GM12878 (cell line): Measurements from ENCODE around the gene ZNF385D. TPM values are rescaled to one million over a fixed set of nuclear protein-coding genes. Genes with fewer than 3 reads are reported as not detected.

ENCODE experiments used
- ATAC-seq: fragments of 200-7000 bp; cut with Tn5 transposase; 3 replicates; pipeline ENCODE4 v1.9.1; 2020; ENCODE audit warnings: mild to moderate bottlenecking, moderate library complexity
- BruUV-seq: library from RNA; stranded (reverse); fragments of 400-500 nt; replicated peaks from 2 replicates; lab custom pipeline; 2021; lab: Mats Ljungman, UMichigan
- CTCF ChIA-PET: fragments of 300-600 bp; sonication (Branson Sonifier 250); formaldehyde crosslinking; extraction: SDS; loops from one replicate; lab custom pipeline; 2021; ENCODE audit warnings: inconsistent platforms; lab: Yijun Ruan, JAX
- POLR2A ChIA-PET: fragments of 350-600 bp; formaldehyde crosslinking; extraction: SDS; loops from one replicate; lab custom pipeline; 2021; ENCODE audit warnings: inconsistent platforms; lab: Charles Lee
- RAD21 ChIA-PET: fragments of 300-600 bp; sonication (Branson Sonifier 250); formaldehyde crosslinking; loops from one replicate; lab custom pipeline; 2023; ENCODE audit warnings: antibody characterized with exemption; ENCODE audit not compliant: unreplicated experiment; lab: Charles Lee
- SMC1A ChIA-PET: fragments of 300-600 bp; sonication (Branson Sonifier 250); formaldehyde crosslinking; loops from one replicate; lab custom pipeline; 2023; ENCODE audit not compliant: unreplicated experiment, uncharacterized antibody; lab: Charles Lee
- DNase-seq: peaks from one replicate; pipeline ENCODE4 v3.0.0-alpha.2; 2011; ENCODE audit warnings: low read depth, low spot score
- FAIRE-seq: peaks from 3 replicates; lab custom pipeline; 2011; peaks lifted over from hg19 to GRCh38; lab: Jason Lieb, UNC
- H2AFZ ChIP-seq: 2 replicates; pipeline ENCODE4 v1.6.0; 2011; ENCODE audit warnings: low read depth, low read length, control low read depth; ENCODE audit not compliant: control insufficient read depth
- H3K27ac ChIP-seq: 2 replicates; pipeline ENCODE4 v1.5.1; 2011; ENCODE audit warnings: control low read depth; ENCODE audit not compliant: control insufficient read depth, insufficient read depth
- H3K27me3 ChIP-seq, 2 experiments: replicated peaks in 1 of 2; 2 replicates each; pipeline versions ENCODE4 v1.6.0 to v1.6.1; 2011; ENCODE audit warnings: low read length in 1 of 2; ENCODE audit not compliant: control insufficient read depth in 2 of 2, insufficient read depth in 2 of 2
- H3K36me3 ChIP-seq, 2 experiments: 2 replicates each; pipeline ENCODE4 v1.5.1; 2011; ENCODE audit warnings: low read length in 1 of 2; ENCODE audit not compliant: control insufficient read depth in 2 of 2, insufficient read depth in 2 of 2
- H3K4me1 ChIP-seq: 2 replicates; pipeline ENCODE4 v1.6.1; 2011; ENCODE audit warnings: mild to moderate bottlenecking, low read length, moderate library complexity, mixed read lengths; ENCODE audit not compliant: control insufficient read depth, insufficient read depth
- H3K4me2 ChIP-seq: 2 replicates; pipeline ENCODE4 v1.6.0; 2011; ENCODE audit warnings: control low read depth; ENCODE audit not compliant: control insufficient read depth, insufficient read depth
- H3K4me3 ChIP-seq: fragments of 200-600 bp; sonication (generic); 2 replicates; pipeline ENCODE4 v1.5.1; 2016
- H3K79me2 ChIP-seq: 2 replicates; pipeline ENCODE4 v1.6.0; 2011; ENCODE audit warnings: low read length; ENCODE audit not compliant: control insufficient read depth, insufficient read depth
- H3K9ac ChIP-seq: 2 replicates; pipeline ENCODE4 v1.8.0; 2011; ENCODE audit warnings: low read length, control low read depth, mixed read lengths; ENCODE audit not compliant: control insufficient read depth, insufficient read depth
- H3K9me3 ChIP-seq: replicated peaks from 3 replicates; pipeline ENCODE4 v1.5.1; 2011; ENCODE audit warnings: mild to moderate bottlenecking, low read length; ENCODE audit not compliant: control insufficient read depth, insufficient read depth
- H4K20me1 ChIP-seq: 2 replicates; pipeline ENCODE4 v1.6.0; 2011; ENCODE audit not compliant: control insufficient read depth, insufficient read depth
- ASH2L ChIP-seq: fragments of 300-600, 200-600 bp; sonication (generic); IDR thresholded peaks from 2 replicates; pipeline ENCODE4 v1.6.1; 2017; ENCODE audit warnings: low read depth, mild to moderate bottlenecking, borderline replicate concordance
- BACH1 ChIP-seq: fragments of 450-650 bp; IDR thresholded peaks from 2 replicates; pipeline ENCODE4 v1.6.1; 2017; ENCODE audit warnings: mild to moderate bottlenecking, borderline replicate concordance
- BCL11A ChIP-seq: IDR thresholded peaks from 2 replicates; pipeline ENCODE4 v1.6.1; 2011; ENCODE audit warnings: low read depth, low read length
- EED ChIP-seq: sonication (generic); IDR thresholded peaks from 2 replicates; pipeline ENCODE4 v1.6.1; 2016; ENCODE audit warnings: antibody characterized with exemption, low read depth
- HCFC1 ChIP-seq: fragments of 150-350 bp; IDR thresholded peaks from 2 replicates; pipeline ENCODE4 v1.6.1; 2014; ENCODE audit warnings: low read length
- HDAC2 ChIP-seq: fragments of 200-600 bp; sonication (generic); IDR thresholded peaks from 2 replicates; pipeline ENCODE4 v1.6.1; 2017
- IRF4 ChIP-seq: IDR thresholded peaks from 2 replicates; pipeline ENCODE4 v1.6.1; 2011; ENCODE audit warnings: low read depth, low read length
- MTA2 ChIP-seq: fragments of 450-650 bp; IDR thresholded peaks from 2 replicates; pipeline ENCODE4 v1.6.1; 2016; ENCODE audit warnings: low read depth, mild to moderate bottlenecking, moderate library complexity
- PAX8 ChIP-seq: fragments of 450-650 bp; IDR thresholded peaks from 2 replicates; pipeline ENCODE4 v1.6.1; 2017; ENCODE audit warnings: mild to moderate bottlenecking, moderate library complexity
- POLR2A ChIP-seq: IDR thresholded peaks from 2 replicates; pipeline ENCODE4 v1.6.1; 2011; ENCODE audit warnings: low read depth, mild to moderate bottlenecking, low read length
- SPI1 ChIP-seq: IDR thresholded peaks from 2 replicates; pipeline ENCODE4 v1.6.1; 2011; ENCODE audit warnings: low read depth, mild to moderate bottlenecking, low read length, moderate library complexity, borderline replicate concordance; ENCODE audit not compliant: insufficient read depth
- TBL1XR1 ChIP-seq: IDR thresholded peaks from 2 replicates; pipeline ENCODE4 v1.6.1; 2012; ENCODE audit warnings: low read depth, low read length, improper control_type of control experiment
- ZZZ3 ChIP-seq: IDR thresholded peaks from 2 replicates; pipeline ENCODE4 v1.6.1; 2011; ENCODE audit warnings: low read depth; ENCODE audit not compliant: control insufficient read depth, insufficient read length
- WGBS: methylation state at CpG from one replicate; pipeline ENCODE4 v1.1.6; 2016; ENCODE audit warnings: low lambda C conversion rate; ENCODE audit not compliant: insufficient replicate concordance, insufficient coverage; ENCODE audit errors: missing lambda C conversion rate; 5-methylcytosine and 5-hydroxymethylcytosine counted together
- in situ Hi-C: fragments of 300-500 bp; cut with MboI; formaldehyde crosslinking; loops from 9 replicates; pipeline ENCODE4 v1.14.3; 2018; ENCODE audit warnings: mixed read lengths
- intact Hi-C: fragments of 100-400 bp; cut with micrococcal nuclease; formaldehyde crosslinking; loops from one replicate; pipeline ENCODE4 v1.14.2; 2022; ENCODE audit not compliant: unreplicated experiment
- polyA plus RNA-seq, 11 experiments: library from polyadenylated mRNA; depleted of rRNA in 4 of 11; unstranded in 6 of 11; stranded (reverse) in 5 of 11; fragments of >200 nt; fragmentation: Nextera tagmentation in 4 of 11; fragmentation: Illumina TruSeq in 1 of 11; extraction: Ambion mirVana in 4 of 11; extraction: Trizol in 1 of 11; gene quantifications; 1 replicate in 1 of 11; 2 replicates in 10 of 11; pipeline versions ENCODE4 v1.2.1 to v1.2.3, GENCODE V29; 2011 to 2016; ENCODE audit warnings: inconsistent platforms in 2 of 11, missing spikeins in 2 of 11, low read depth in 1 of 11
- total RNA-seq, 4 experiments: library from RNA; depleted of rRNA in 3 of 4; stranded (reverse); fragments of >200 nt in 3 of 4; fragmentation: Illumina TruSeq in 1 of 4; extraction: Trizol in 1 of 4; gene quantifications; 2 replicates each; pipeline versions ENCODE4 v1.2.1 to v1.2.3, GENCODE V29; 2013 to 2021

ZNF385D gene
- total and polyA plus RNA-seq, 10 of the 15 experiments (the other 5 are each of a cell fraction or from before 2014, with no cell fraction given) = 0.01 to 0.62 (median 0.18) TPM; not detected in 5

GRCh38 chr3:21747966-21748555 lies 2.9 kb downstream of the ZNF385D start:
- in situ Hi-C loops = no loop called here
- POLR2A ChIA-PET = interaction anchor here (0.6 kb wide), 3 partner anchors 99 to 1299 kb away, joined by 3 to 4 read pairs (median 3); no protein-coding TSS in a partner anchor
- RAD21 ChIA-PET = no interaction called here
- no peaks in the 10 kb centered on the region for H3K4me1 ChIP-seq
- H3K79me2 ChIP-seq = no peaks in the 10 kb centered on the region
- SMC1A ChIA-PET = no interaction called here
- H3K4me3 ChIP-seq = no peak overlapping the region
- CTCF ChIA-PET = no interaction called here
- TF ChIP-seq ZZZ3 (no peak), BACH1 (no peak), HDAC2 (no peak), IRF4 (no peak), MTA2 (no peak), BCL11A (no peak), SPI1 (no peak), EED (no peak), HCFC1 (no peak), TBL1XR1 (no peak), ASH2L (no peak), POLR2A (no peak), PAX8 (no peak)
- H3K27me3 ChIP-seq = no peaks in the 10 kb centered on the region
- H4K20me1 ChIP-seq = no peaks in the 10 kb centered on the region
- intact Hi-C loops = no loop called here
- H3K4me2 ChIP-seq = no peak overlapping the region
- no peak overlapping the region for H3K27ac ChIP-seq
- no TSS peak for BruUV-seq
- WGBS = 7% methylated on average over 5 of the region's 5 CpGs
- no peak overlapping the region for H2AFZ ChIP-seq
- H3K9me3 ChIP-seq = no peaks in the 10 kb centered on the region
- no peak overlapping the region for H3K9ac ChIP-seq
- no peak for DNase-seq
- no peaks in the 10 kb centered on the region for H3K36me3 ChIP-seq
- FAIRE-seq = no peak
- ATAC-seq = no peak
